WERI-Rb-1 (cell line): ENCODE measurements around the gene DBF4.
A peak's percentile ranks its signal among the peaks of the same experiment; 100 is the strongest.
"Not testable (repeated sequence)": the region's sequence is repeated elsewhere in the genome, so short reads cannot be mapped to it uniquely, and the experiment has no call there.

Experiments used
- DNase-seq: peaks from one replicate; pipeline ENCODE4 v3.0.0-alpha.2; 2020
- H3K27ac ChIP-seq: fragments of 250-450 bp; sonication (Bioruptor Pico); 2 replicates; pipeline ENCODE4 v1.5.1; 2020; ENCODE audit warnings: mild to moderate bottlenecking, moderate library complexity
- H3K27me3 ChIP-seq: fragments of 250-450 bp; sonication (Bioruptor Pico); 2 replicates; pipeline ENCODE4 v1.5.1; 2021; ENCODE audit warnings: mild to moderate bottlenecking, low read depth, moderate library complexity; ENCODE audit not compliant: insufficient read depth, severe bottlenecking
- H3K36me3 ChIP-seq: fragments of 250-450 bp; sonication (Bioruptor Pico); 2 replicates; pipeline ENCODE4 v1.5.1; 2020; ENCODE audit warnings: mild to moderate bottlenecking, moderate library complexity
- H3K4me3 ChIP-seq: 2 replicates; pipeline ENCODE4 v1.5.1; 2011; ENCODE audit warnings: low read depth, mild to moderate bottlenecking, control low read depth, low read length
- H3K9me3 ChIP-seq: fragments of 250-450 bp; sonication (Bioruptor Pico); 2 replicates; pipeline ENCODE4 v1.5.1; 2021; ENCODE audit warnings: mild to moderate bottlenecking, moderate library complexity; ENCODE audit not compliant: severe bottlenecking
- CTCF ChIP-seq: IDR thresholded peaks from 2 replicates; pipeline ENCODE4 v1.5.1; 2011; ENCODE audit warnings: low read depth, mild to moderate bottlenecking, control low read depth, inconsistent platforms, low read length

DBF4 gene

GRCh38 chr7:87870471-87870870, 5.8 kb upstream of the DBF4 start:
- Histone ChIP-seq H3K4me3 (no peak overlapping the region), H3K36me3 (peaks cover 67% of the 10 kb centered on the region), H3K27me3 (no peaks in the 10 kb centered on the region), H3K27ac (no peak overlapping the region), H3K9me3 (peaks cover 2% of the 10 kb centered on the region)
- no peak for DNase-seq
- TF ChIP-seq CTCF, result no peak

GRCh38 chr7:87872346-87872745, 3.9 kb upstream of the DBF4 start:
- no peak overlapping the region for H3K27ac ChIP-seq
- no peak for DNase-seq
- no peaks in the 10 kb centered on the region for H3K27me3 ChIP-seq
- H3K36me3 ChIP-seq, result peaks cover 57% of the 10 kb centered on the region
- no peak overlapping the region for H3K4me3 ChIP-seq
- TF ChIP-seq CTCF, result no peak
- peaks cover 2% of the 10 kb centered on the region for H3K9me3 ChIP-seq

GRCh38 chr7:87873328-87873727, 3.0 kb upstream of the DBF4 start:
- H3K27me3 ChIP-seq, DNase-seq, H3K27ac ChIP-seq, H3K9me3 ChIP-seq, H3K4me3 ChIP-seq: not testable (repeated sequence)
- peaks cover 51% of the 10 kb centered on the region for H3K36me3 ChIP-seq

GRCh38 chr7:87874066-87874465, 2.2 kb upstream of the DBF4 start:
- H3K36me3 ChIP-seq, result peaks cover 51% of the 10 kb centered on the region
- no peak for TF ChIP-seq CTCF
- no peak for DNase-seq
- no peaks in the 10 kb centered on the region for H3K27me3 ChIP-seq
- H3K9me3 ChIP-seq, result no peaks in the 10 kb centered on the region
- no peak overlapping the region for H3K4me3 ChIP-seq
- H3K27ac ChIP-seq, result no peak overlapping the region

GRCh38 chr7:87875151-87876039, 898 bp upstream of the DBF4 start:
- Histone ChIP-seq H3K27me3 (no peaks in the 10 kb centered on the region), H3K27ac (peak overlapping the region; percentile 96), H3K36me3 (peaks cover 61% of the 10 kb centered on the region), H3K9me3 (no peaks in the 10 kb centered on the region), H3K4me3 (peak overlapping the region; percentile 99)
- DNase-seq, result no peak
- no peak for TF ChIP-seq CTCF

- Histone ChIP-seq H3K27ac (peak overlapping the region; percentile 96), H3K36me3 (peaks cover 61% of the 10 kb centered on the region), H3K9me3 (no peaks in the 10 kb centered on the region), H3K27me3 (no peaks in the 10 kb centered on the region), H3K4me3 (peak overlapping the region; percentile 99)
- no peak for TF ChIP-seq CTCF
- DNase-seq, result peak; percentile 46
Observed at GRCh38 chr7:87876869-87877234, 559 bp downstream of the DBF4 start.
